D721Med (cell line): Measurements from ENCODE around the gene ZNF221.

Experiments used
- DNase-seq: peaks from one replicate; pipeline ENCODE4 v3.0.0; 2011; ENCODE audit warnings: low spot score; ENCODE audit not compliant: insufficient read length
- FAIRE-seq: peaks from 2 replicates; lab custom pipeline; 2011; peaks lifted over from hg19 to GRCh38; lab: Jason Lieb, UNC
- TF ChIP-seq, protein P1 (sequence below): IDR thresholded peaks from 2 replicates; pipeline ENCODE4 v1.5.1; 2012; ENCODE audit warnings: mild to moderate bottlenecking, control low read depth; ENCODE audit not compliant: insufficient read depth; ENCODE audit errors: missing control alignments

Gene ZNF221

DNA sequence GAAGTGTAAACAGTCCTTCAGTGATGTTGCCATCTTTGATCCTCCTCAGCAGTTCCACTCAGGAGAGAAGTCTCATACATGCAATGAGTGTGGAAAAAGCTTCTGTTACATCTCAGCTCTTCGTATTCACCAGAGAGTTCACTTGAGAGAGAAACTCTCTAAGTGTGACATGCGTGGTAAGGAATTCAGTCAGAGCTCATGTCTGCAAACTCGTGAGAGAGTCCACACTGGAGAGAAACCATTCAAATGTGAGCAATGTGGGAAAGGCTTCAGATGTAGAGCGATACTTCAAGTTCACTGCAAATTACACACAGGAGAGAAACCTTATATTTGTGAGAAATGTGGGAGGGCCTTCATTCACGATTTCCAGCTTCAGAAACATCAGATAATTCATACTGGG is 59.4 kb downstream of the ZNF221 start:
- FAIRE-seq (no peak), DNase-seq (no peak)
- TF ChIP-seq, protein P1, sequence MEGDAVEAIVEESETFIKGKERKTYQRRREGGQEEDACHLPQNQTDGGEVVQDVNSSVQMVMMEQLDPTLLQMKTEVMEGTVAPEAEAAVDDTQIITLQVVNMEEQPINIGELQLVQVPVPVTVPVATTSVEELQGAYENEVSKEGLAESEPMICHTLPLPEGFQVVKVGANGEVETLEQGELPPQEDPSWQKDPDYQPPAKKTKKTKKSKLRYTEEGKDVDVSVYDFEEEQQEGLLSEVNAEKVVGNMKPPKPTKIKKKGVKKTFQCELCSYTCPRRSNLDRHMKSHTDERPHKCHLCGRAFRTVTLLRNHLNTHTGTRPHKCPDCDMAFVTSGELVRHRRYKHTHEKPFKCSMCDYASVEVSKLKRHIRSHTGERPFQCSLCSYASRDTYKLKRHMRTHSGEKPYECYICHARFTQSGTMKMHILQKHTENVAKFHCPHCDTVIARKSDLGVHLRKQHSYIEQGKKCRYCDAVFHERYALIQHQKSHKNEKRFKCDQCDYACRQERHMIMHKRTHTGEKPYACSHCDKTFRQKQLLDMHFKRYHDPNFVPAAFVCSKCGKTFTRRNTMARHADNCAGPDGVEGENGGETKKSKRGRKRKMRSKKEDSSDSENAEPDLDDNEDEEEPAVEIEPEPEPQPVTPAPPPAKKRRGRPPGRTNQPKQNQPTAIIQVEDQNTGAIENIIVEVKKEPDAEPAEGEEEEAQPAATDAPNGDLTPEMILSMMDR: no peak
